Chondrocyte (in vitro differentiated cells): ENCODE results near the gene WDR4. TPM values are rescaled to one million over a fixed set of nuclear protein-coding genes. Genes with fewer than 3 reads are reported as not detected.

Source experiments
- DNase-seq: peaks from one replicate; pipeline ENCODE4 v3.0.0; 2021; ENCODE audit warnings: mixed read lengths, low spot score
- H3K27ac Mint-ChIP-seq: one replicate; pipeline ENCODE4 v1.8.0; 2021; ENCODE audit warnings: mild to moderate bottlenecking, moderate library complexity, mixed read lengths; ENCODE audit not compliant: unreplicated experiment
- H3K27me3 Mint-ChIP-seq: 2 replicates; pipeline ENCODE4 v1.8.0; 2021; ENCODE audit warnings: low read depth, mixed read lengths
- H3K36me3 Mint-ChIP-seq: 2 replicates; pipeline ENCODE4 v1.8.0; 2021; ENCODE audit warnings: low read depth, mixed read lengths
- H3K4me1 Mint-ChIP-seq: 2 replicates; pipeline ENCODE4 v1.8.0; 2021; ENCODE audit warnings: low read depth, mild to moderate bottlenecking, mixed read lengths
- H3K4me3 Mint-ChIP-seq: one replicate; pipeline ENCODE4 v1.8.0; 2021; ENCODE audit warnings: mild to moderate bottlenecking, moderate library complexity, mixed read lengths; ENCODE audit not compliant: unreplicated experiment
- H3K9me3 Mint-ChIP-seq: 2 replicates; pipeline ENCODE4 v1.8.0; 2021; ENCODE audit warnings: low read depth, mixed read lengths
- CTCF ChIP-seq: fragments of 200-600 bp; sonication (generic); IDR thresholded peaks from 2 replicates; pipeline ENCODE4 v1.5.0; 2021; ENCODE audit warnings: antibody characterized with exemption, mild to moderate bottlenecking, moderate library complexity
- total RNA-seq: library from RNA; stranded (reverse); gene quantifications from 3 replicates; pipeline ENCODE4 v1.2.1, GENCODE V29; 2021

Gene WDR4
- total RNA-seq, 1 donor from 2014 or later = 9.6 TPM

- no peak for DNase-seq
- Mint-ChIP-seq H3K4me3 (no peak overlapping the region), H3K27me3 (peaks cover 27% of the 10 kb centered on the region), H3K4me1 (no peaks in the 10 kb centered on the region), H3K36me3 (no peaks in the 10 kb centered on the region), H3K9me3 (no peaks in the 10 kb centered on the region), H3K27ac (no peak overlapping the region)
- TF ChIP-seq CTCF = no peak
These were observed 79.8 kb downstream of the WDR4 start for GRCh38 chr21:42799516-42799915.

Other genes with a start within 250 kb of the WDR4 start
- 0.60 to 1.2 TPM (median 1.1 TPM) in 3 replicates for gene PDE9A, start 225.9 kb downstream of the WDR4 start, total RNA-seq
- 41.7 to 50.6 TPM (median 42.9 TPM) in 3 replicates for gene NDUFV3, start 13.8 kb upstream of the WDR4 start, total RNA-seq
- gene ERVH48-1, start 46.1 kb upstream of the WDR4 start, total RNA-seq = not detected in 3 replicates
- gene PKNOX1, start 95.0 kb upstream of the WDR4 start, total RNA-seq = 12.0 to 12.9 TPM (median 12.0 TPM) in 3 replicates
- gene CBS, start 196.3 kb upstream of the WDR4 start, total RNA-seq = 16.6 to 92.3 TPM (median 85.1 TPM) in 3 replicates
- 9.8 to 13.7 TPM (median 11.8 TPM) in 3 replicates for gene U2AF1, start 228.0 kb upstream of the WDR4 start, total RNA-seq